ENCODE results near the gene OSBPL5.

OSBPL5 gene

GRCh38 chr11:3197044-3197695 is 32.1 kb upstream of the OSBPL5 start:
- no peak for DNase-seq

- no peak for DNase-seq
Measured at GRCh38 chr11:3196161-3197043, 31.3 kb upstream of the OSBPL5 start.

DNA sequence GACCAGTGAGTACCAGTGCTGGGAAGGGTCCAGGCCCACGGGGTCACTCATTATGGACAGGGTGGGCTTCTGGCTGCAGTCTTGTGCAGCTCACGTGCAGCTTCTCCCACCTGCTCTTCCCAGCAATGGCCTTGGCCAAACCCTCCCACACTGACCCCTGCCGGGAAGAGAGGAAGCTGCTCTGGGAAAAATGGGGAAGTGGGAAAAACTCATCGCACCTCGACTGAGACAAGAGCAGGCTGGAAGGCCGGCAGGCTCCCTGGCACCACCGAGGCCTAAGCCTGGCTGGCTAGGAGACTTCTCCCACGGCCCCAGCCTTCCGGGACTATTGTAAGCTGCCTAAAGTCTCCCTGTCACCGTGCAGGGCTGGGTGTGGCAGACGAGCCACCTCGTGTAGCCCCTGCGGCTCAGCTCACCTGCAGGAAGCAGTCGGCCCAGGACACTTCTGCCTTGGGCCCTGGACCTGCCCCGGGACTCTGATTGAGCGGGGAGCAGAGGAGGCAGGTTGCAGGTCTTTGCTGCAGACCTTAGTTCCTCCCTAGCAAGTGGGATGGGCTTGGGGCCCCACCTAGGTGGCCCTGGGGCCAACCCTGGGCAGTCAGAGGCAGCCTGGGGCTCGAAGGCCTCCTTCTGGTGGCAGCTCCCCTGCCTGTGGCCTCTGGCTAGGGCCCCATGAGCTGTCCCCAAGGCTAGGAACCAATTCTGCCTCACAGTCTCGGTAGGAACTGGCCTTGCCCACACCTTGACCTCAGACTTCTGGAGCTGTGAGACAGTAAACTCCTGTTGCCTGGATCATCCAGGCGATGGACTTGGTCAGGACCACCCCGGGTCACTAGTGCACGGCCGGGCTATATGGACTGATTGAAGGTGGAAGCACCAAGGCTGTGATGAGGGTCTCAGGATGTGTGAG is 30.4 kb upstream of the OSBPL5 start:
- DNase-seq: peak; percentile 14

GRCh38 chr11:3194016-3194816 is 29.1 kb upstream of the OSBPL5 start:
- DNase-seq: no peak

DNA sequence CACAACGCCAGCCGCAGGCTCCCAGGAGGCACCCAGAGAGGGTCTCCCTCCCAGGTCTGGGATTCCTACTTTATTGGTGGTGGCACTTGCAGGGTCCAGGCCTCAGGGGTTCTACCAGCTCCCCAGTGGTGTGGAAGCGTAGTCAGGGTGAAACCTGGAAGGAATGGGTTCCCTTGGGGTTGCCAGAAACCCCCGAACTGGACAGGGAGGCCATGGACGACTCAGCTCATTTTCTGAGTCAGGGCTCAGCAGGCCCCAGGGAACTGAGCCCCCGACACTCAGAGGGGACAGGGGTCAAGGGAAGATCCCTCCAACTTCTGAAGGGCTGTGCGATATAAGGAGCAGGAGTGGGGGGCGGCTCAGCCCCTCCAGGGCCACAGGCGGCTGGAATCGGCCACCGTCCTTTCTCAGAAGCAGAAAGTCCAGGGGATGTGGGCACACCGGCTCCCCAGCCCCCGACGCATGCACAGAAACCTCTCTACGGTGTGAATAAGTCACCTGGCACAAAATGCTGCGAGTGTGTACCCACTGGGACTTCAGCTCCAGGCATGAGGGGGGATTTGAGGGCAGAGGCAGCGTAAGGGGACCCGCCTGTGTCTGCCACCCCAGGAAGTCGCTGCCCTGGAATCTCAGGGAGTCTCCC is 28.4 kb upstream of the OSBPL5 start:
- no peak for DNase-seq

- no peak for DNase-seq
Measured at GRCh38 chr11:3192511-3193372, 27.6 kb upstream of the OSBPL5 start.

- DNase-seq: no peak
Measured at GRCh38 chr11:3191586-3192324, 26.6 kb upstream of the OSBPL5 start.

DNA sequence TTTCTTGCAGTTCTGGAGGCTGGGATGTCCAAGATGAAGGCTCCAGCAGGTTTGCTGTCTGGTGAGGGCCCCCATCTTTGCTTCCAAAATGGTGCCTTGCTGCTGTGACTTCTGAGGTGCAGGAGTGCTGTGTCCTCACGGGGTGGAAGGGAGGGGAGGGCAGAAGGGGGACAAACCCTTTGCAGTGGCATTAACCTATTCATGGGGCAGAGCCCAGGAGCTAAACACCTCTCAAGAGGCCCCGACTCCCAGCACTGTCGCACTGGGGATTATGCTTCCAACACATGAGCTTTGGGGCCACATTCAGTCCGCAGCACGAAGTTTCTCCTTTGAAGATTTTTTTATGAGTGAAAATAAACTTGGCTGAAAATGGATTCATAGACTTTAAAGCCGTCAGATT is 25.5 kb upstream of the OSBPL5 start:
- DNase-seq: no peak

- no peak for DNase-seq
Measured at GRCh38 chr11:3189886-3190583, 24.9 kb upstream of the OSBPL5 start.

DNA sequence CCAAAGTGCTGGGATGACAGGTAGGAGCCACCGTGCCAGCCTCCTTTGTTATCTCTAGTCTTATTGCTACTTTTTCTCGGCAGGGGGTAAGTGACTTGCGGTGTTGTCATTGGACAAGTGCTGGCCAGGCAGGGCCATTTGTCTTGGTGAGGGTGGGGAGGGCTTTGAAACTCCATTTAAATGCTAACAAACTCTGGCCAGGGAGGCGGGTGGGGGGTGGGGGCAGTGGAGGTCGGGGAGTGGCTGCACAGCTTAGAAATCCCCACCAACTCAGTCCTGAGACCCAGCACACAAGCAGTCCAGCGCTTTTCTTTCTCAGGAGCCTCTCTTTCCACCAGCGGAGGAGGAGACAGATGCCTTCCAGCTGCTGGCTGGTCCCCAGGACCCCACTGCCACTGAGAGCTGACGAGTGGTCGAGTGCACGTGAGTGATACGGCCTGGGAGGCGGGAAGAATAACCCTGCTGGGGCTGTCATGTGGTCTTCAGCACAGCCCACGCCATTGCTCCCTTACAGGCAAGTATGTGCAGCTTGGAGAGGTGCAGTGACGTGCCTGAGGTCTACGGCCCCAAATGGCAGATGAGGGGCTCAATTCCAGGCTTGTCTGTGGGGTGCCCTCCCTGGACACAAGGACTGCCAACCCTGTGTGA is 24.2 kb upstream of the OSBPL5 start:
- DNase-seq: no peak

GRCh38 chr11:3188496-3189195 is 23.5 kb upstream of the OSBPL5 start:
- DNase-seq: no peak

GRCh38 chr11:3186166-3186953 is 21.2 kb upstream of the OSBPL5 start:
- DNase-seq: no peak

DNA sequence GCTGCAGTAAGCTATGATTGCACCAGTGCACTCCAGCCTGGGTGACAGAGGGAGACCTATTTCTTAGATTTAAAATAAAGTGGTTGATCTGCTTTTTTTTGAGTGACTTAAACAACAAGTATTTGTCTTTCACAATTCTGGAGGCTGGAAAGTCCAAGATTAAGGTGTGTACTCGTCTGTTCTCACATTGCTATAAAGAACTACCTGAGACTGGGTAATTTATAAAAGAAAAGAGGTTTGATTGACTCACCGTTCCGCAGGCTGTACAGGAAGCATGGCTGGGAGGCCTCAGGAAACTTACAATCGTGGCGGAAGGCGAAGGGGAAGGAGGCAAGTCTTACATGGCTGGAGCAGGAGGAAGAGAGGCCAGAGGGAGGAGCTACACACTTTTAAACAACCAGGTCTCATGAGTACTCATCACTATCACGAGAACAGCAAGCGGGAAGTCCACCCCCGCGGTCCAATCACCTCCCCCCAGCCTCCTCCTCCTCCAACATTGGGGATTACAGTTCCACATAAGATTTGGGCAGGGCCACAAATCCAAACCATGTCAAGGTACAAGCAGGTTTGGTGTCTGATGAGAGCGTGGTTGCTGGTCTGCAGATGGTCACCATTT is 19.7 kb upstream of the OSBPL5 start:
- DNase-seq: no peak

DNA sequence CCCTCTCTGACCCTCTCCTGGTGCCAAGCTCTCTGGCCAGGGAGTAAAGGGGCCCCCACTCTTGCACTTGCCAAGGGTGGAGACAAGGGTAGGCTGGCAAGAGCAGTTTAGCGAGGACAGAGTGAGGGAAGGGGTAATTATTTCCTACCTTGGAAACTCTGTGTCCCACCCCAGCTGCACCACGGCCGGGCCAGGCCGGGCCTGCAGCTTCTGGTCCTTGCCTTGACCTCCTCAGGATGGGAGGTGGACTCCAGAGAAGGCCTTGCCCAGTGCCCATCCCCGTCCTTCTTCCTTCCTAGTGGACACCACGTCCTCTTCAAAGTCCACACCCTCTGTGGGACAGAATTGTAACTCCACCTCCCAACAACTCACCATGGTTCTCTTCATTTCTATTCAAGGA is 18.4 kb upstream of the OSBPL5 start:
- DNase-seq: no peak

- DNase-seq: no peak
Measured at GRCh38 chr11:3182462-3182852, 17.3 kb upstream of the OSBPL5 start.

- no peak for DNase-seq
Measured at GRCh38 chr11:3181725-3182461, 16.8 kb upstream of the OSBPL5 start.
